Stimulated activated CD8-positive, alpha-beta memory T cell treated with anti-CD3 and anti-CD28 coated beads, Interleukin-15, amount 100 ng/mL, for 48 hours (primary cell): ENCODE results near the gene KCNJ15.

ENCODE experiments used
- DNase-seq, 2 donors: peaks; one replicate each; pipeline ENCODE4 v3.0.0-alpha.2; 2020; ENCODE audit warnings: low read depth in 2 of 2

KCNJ15 gene

DNA sequence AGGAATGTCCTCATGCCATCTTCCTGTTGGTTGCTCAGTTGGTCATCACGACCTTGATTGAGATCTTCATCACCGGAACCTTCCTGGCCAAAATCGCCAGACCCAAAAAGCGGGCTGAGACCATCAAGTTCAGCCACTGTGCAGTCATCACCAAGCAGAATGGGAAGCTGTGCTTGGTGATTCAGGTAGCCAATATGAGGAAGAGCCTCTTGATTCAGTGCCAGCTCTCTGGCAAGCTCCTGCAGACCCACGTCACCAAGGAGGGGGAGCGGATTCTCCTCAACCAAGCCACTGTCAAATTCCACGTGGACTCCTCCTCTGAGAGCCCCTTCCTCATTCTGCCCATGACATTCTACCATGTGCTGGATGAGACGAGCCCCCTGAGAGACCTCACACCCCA, 42.9 kb downstream of the KCNJ15 start:
- DNase-seq = no peak

DNA sequence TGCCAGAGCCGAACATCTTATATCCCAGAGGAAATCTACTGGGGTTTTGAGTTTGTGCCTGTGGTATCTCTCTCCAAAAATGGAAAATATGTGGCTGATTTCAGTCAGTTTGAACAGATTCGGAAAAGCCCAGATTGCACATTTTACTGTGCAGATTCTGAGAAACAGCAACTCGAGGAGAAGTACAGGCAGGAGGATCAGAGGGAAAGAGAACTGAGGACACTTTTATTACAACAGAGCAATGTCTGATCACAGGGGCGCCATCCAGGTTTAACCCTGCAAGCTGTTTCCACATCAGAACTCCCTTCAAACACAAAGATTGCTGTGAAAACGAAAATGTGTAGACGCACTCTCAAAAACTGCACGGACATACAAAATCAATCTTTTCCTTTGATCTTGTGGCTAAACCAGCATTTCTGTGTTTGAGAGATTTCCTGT, 43.4 kb downstream of the KCNJ15 start:
- DNase-seq = no peak

DNA sequence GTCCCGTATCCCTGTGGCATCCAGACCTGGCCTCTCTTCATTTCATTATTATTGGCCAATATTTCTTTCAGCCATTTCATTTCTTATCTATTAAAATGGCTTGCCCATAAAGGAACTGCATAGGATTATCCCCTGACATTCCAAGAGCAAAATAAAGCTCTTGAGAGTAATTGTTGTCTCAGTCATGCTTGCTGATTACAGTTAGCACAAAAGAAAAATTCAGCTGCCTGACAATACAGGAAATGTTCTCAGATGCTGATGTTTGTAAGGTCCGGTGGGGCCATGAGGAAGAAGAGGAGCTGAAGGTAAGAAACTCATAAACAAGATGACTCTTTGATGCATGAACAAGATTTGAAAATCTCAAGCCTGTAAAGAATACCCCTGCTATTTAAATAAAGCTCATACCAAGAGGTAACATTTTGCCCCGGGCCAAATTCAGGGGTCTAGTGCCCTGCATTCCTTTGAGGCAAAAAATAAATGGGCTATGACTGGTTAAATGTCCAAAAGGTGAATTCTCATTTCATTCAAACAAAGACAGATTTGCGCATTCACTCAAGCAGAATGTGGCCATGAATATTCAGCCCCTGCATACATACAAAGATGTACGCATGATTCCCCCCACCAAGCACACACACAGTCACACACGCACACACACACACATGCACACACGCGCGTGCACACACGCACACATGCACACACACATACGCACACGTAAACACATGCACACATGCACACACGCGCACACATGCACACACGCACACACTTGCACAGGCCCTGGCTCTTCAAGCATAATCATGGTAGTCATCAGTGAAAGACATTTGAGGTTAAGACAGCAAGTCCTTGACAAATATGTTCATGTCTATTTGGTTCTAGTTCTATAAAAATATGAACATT, 44.8 kb downstream of the KCNJ15 start:
- DNase-seq = no peak

DNA sequence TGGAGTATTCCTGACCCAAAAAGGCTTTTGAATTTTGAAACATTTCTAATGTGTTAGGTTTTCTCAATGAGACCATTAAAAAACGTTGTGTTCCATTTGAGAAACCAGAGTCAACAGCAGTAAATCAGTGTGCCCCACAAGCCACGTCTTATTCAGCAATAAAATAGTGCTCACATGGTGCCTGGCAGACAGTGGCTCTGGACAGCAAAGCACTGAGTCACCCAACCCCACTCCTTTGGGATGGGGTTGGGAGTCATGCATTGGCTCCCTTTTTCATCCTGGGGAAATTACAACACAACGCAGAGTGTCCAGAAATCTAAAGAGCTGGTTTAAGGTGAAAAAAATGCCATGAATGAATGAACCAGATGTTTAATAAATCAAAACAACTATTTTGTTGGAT, 46.5 kb downstream of the KCNJ15 start:
- no peak for DNase-seq

- DNase-seq = no peak
These were observed 49.8 kb downstream of the KCNJ15 start for GRCh38 chr21:38306433-38307141.

DNA sequence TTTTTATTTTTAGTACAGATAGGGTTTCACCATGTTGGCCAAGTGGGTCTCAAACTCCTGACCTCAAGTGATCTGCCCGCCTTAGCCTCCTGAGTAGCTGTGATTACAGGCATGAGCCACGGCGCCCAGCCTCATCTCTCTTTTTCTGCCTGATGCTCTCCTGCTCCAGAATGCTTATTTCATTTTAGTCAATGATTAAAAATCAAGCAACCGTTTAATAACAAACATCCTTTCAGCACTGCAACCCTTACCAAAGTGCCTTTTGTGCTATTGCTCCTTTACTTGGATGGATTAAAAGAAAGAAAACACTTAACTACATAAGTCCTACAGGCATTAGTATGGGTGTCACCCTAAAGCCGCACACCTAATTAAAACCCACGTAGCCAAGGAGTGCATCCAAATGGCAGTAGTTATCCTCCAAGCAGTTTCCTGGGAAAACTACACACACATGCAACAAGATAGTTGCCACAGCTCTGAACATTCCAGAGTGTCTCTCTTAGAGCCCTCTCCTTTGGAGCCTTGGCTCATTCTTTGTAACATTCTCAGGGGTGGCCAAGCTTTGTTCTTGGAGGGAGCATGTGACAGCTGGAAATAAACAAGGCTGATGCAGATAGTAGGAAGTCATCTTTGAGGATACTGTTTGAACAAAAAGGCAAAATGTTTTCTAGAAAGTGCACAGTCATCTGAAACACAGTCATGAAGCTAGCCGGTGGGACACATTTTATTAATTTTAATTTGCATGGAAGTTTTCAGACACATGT, 51.2 kb downstream of the KCNJ15 start:
- no peak for DNase-seq

GRCh38 chr21:38308532-38309119, 51.8 kb downstream of the KCNJ15 start:
- no peak for DNase-seq

DNA sequence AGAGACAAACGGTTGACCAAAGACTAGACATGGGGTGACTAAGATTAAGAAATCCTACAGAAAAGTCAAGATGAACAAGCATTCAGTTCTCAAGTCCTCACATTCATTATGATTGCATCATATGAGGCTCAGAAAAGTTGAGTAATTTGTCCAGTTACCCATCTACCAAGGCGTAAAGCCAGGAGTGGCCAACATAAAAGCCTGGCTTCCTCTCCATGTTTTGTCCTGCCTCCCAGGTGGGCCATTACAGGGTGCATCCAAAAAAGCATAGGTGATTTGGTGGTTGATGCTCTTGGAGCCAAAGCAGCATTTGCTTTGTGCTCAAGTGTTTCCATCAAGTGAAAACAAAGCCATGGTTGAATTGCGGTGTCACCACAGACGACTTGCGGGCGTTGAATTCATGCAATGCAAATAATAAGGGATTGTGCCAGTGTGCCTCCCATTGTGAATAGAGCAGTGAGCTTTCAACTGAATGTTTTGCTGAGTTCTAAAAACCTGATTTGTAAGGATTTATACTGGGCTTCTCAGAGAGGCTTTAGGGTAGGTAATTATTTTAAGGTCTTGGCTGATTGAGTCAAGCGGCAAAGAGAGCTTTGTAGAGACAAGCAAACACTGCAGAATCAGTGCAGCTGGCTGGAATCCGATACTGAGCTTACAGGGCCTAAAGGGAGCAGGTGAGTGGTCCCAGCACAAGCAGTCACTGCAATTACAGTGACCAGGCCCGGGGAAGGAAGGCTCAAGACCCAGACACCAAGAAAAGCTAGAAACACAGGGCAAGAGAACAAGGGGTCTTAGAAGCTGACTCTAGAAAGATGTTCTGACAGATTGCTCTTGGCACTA, 54.1 kb downstream of the KCNJ15 start:
- no peak for DNase-seq

DNA sequence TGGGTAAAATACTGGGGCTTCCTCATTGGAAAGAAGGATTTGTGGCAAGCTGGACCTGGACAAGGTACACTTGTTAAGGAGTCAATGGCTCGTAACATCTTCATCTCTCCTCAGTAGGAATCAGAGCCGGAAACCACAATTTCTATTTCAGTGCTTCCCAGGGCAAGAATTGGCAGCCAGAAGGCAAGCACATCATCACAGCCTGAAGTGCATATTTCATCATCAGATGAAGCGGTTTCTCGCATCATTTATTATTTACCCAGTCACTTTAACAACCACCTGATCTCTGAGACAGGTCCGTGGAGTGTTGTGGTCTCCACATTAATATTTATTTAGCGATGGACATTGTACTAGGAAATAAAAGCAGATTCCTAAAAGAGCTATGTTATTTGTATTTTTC, 55.0 kb downstream of the KCNJ15 start:
- DNase-seq = no peak

GRCh38 chr21:38312822-38313221, 56.0 kb downstream of the KCNJ15 start:
- DNase-seq = no peak

DNA sequence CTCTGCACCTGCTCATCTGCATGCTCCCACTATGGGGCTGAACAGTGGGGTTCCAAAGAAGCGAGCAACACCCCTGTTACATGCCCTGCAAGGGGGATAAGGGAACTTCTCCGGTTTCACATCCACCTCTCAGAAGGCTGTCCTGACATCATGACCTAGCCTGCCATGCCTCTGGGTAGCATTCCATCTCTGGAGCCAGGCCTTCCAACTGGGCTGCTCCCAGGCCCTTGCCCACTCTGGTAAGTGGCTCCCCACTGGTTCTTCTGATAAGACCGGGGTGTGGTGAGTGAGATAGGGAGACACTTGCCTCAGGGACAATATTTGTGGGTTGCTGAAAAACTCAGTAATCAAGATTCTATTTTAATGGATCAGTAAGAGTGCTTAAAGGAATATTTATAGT, 57.8 kb downstream of the KCNJ15 start:
- no peak for DNase-seq

- no peak for DNase-seq
These were observed 58.3 kb downstream of the KCNJ15 start for GRCh38 chr21:38315122-38315521.

DNA sequence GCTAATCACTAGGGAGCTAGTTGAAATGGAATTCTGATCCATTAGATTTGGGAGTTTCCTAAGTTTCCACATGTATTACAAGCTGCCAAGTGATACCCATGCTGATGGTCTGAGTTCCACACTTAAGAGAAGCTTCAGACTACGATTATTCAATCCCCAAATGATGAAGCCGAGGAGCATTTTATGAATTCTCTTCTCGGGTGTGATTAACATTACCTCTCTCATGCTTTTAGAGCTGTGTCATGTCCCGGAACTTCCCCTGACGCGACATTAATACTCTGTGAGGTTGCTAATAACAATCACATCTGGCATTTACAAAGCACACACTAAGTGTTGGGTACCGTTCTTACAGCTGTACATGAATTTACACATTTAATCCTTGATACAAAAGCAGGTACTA, 63.0 kb downstream of the KCNJ15 start:
- DNase-seq = no peak

GRCh38 chr21:38321568-38321967, 64.8 kb downstream of the KCNJ15 start:
- no peak for DNase-seq

DNA sequence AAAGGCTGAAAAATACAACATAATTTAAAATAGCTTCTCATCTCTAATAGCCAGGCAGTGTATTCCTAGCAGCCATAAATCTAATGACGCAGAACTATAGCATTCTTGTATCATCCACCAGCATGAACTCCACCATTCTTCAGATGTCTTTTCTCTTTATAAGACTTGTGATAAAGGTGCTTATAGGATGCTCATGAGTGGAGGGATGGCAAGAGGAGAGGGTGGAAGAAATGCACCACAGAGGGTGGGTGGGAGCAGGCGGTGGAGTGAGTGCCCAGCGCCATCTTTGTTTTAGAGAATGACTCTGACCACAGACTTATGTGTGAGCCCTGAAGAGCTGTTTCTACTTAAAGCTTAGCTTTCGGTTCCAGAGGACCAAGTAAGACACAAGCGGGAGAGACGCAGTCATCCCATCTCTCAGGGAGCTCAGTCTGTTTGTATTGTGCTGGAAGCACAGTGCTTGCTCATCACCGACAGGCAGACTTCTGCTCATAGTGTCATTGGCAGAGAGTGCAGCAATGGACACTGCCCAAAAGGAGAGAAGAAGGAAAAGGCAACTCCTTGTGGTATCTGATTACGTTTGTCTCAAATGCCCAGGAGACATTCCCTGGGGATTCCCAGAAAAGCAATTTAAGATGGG, 65.6 kb downstream of the KCNJ15 start:
- DNase-seq = no peak

DNA sequence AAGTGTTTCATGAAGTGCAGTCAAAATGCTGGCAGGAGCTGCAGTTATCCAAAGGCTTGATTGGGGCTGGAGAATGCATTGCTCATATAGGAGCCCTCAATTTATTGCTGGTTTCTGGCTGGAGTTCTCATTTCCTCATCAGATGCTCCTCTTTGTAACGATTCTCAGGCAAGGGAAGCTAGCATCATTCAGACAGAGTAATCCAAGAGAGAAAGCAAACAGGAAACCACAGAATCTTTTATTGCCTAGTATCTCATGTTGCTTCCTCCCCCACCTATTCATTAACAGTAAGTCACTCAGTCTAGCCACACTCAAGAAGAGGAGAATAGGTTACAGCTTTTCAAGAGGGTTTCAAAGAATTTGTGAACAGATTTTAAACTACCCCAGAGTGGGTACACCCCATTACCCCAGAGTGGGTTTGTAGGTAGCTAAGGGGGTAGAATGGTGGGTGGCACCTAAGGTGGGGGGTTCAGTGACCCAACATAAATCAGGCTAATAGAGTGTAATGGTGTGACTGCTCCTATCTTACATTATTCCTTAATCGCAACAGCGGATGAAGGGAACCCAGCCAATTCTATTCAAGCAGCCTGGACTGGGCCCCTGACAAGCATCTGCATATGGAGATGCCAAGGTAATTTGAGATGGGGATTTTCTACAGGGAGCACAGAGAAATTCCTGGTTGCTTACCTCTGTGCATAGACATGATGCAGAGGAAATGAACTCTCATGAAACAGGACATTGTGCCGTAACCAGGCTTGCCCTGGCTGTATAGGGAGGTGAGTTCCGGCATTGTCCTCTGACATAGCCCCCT, 67.1 kb downstream of the KCNJ15 start:
- DNase-seq = no peak

GRCh38 chr21:38325216-38325615, 68.4 kb downstream of the KCNJ15 start:
- no peak for DNase-seq

DNA sequence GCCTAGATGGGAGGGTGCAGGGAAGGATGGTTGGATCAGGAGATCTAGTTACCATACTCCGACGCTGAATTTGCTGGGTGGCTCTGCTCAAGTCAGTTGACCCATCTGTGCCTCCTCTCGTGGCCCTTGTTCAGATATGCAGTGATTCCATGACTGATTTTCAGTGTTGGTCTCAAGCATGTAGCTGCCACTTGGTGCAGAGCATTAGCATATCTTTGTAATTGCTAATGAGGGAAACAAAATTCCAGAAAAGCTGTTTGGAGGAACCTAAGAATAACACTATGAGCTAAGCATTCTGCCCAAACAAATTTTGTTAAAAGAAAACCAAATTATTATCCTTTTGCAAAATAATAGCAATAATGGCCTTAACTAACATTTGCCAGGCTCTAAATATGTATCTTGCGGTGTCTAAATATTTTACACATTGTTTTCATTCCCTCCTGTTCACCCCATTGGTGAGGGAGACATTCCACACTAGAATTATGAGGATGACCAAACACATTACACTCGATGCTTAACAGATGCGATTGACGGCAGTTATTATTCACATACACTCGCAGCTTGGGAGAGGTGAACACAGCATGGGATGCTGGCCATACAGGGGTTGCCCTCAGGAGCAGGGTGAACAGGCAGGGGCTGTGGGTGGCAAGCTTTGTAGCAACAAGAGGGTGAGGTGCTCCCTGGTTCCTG, 69.1 kb downstream of the KCNJ15 start:
- no peak for DNase-seq

- DNase-seq = no peak
These were observed 69.6 kb downstream of the KCNJ15 start for GRCh38 chr21:38326429-38326828.
